KBM-7 (cell line): ENCODE results near the gene TTC3.
A peak's percentile ranks its signal among the peaks of the same experiment; 100 is the strongest.
"Not testable (repeated sequence)": the region's sequence is repeated elsewhere in the genome, so short reads cannot be mapped to it uniquely, and the experiment has no call there.

Source experiments
- DNase-seq: peaks from one replicate; pipeline ENCODE4 v3.0.0-alpha.2; 2015
- in situ Hi-C: fragments of 300-500 bp; cut with MboI; formaldehyde crosslinking; loops from 2 replicates; pipeline ENCODE4 v1.14.3; 2020; ENCODE audit warnings: low sequenced_read_pairs, low pct_unique_long_range_greater_than_20kb, mixed read lengths

Gene TTC3, protein sequence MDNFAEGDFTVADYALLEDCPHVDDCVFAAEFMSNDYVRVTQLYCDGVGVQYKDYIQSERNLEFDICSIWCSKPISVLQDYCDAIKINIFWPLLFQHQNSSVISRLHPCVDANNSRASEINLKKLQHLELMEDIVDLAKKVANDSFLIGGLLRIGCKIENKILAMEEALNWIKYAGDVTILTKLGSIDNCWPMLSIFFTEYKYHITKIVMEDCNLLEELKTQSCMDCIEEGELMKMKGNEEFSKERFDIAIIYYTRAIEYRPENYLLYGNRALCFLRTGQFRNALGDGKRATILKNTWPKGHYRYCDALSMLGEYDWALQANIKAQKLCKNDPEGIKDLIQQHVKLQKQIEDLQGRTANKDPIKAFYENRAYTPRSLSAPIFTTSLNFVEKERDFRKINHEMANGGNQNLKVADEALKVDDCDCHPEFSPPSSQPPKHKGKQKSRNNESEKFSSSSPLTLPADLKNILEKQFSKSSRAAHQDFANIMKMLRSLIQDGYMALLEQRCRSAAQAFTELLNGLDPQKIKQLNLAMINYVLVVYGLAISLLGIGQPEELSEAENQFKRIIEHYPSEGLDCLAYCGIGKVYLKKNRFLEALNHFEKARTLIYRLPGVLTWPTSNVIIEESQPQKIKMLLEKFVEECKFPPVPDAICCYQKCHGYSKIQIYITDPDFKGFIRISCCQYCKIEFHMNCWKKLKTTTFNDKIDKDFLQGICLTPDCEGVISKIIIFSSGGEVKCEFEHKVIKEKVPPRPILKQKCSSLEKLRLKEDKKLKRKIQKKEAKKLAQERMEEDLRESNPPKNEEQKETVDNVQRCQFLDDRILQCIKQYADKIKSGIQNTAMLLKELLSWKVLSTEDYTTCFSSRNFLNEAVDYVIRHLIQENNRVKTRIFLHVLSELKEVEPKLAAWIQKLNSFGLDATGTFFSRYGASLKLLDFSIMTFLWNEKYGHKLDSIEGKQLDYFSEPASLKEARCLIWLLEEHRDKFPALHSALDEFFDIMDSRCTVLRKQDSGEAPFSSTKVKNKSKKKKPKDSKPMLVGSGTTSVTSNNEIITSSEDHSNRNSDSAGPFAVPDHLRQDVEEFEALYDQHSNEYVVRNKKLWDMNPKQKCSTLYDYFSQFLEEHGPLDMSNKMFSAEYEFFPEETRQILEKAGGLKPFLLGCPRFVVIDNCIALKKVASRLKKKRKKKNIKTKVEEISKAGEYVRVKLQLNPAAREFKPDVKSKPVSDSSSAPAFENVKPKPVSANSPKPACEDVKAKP (N-terminal part only)

GRCh38 chr21:37072988-37073416 is at the start of gene TTC3, which contains the start of gene PIGP:
TSS of gene TTC3 (plus strand) at chr21:37073254. CDS start at chr21:37087258, 14,004 bp downstream.
TSS of gene PIGP (minus strand) at chr21:37073071. CDS start at chr21:37072515, 556 bp downstream.
- peak; percentile 97 for DNase-seq
- in situ Hi-C loops = no loop called here

- in situ Hi-C loops = no loop called here
- no peak for DNase-seq
Measured at GRCh38 chr21:37026499-37026898, 46.6 kb upstream of the TTC3 start.

- in situ Hi-C loops = no loop called here
- DNase-seq = no peak
Measured at GRCh38 chr21:37028570-37028969, 44.5 kb upstream of the TTC3 start.

DNA sequence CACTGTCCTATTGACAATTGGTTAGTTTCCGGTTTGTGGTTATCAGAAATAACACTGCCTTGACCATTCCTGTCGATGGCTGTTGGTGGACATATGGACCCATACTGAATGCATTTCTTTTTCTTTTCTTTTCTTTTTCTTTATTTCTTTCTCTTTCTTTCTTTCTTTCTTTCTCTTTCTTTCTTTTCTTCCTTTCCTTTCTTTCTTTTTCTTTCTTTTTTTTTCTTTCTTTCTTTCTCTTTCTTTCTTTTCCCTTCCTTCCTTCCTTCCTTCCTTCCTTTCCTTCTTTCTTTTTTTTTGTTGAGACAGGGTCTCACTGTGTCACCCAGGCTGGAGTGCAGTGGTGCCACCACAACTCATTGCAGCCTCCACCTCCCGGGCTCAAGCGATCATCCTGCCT is 42.2 kb upstream of the TTC3 start:
- in situ Hi-C loops = no loop called here
- DNase-seq = no peak

GRCh38 chr21:37032293-37032692 is 40.8 kb upstream of the TTC3 start:
- in situ Hi-C loops = no loop called here
- DNase-seq = no peak

DNA sequence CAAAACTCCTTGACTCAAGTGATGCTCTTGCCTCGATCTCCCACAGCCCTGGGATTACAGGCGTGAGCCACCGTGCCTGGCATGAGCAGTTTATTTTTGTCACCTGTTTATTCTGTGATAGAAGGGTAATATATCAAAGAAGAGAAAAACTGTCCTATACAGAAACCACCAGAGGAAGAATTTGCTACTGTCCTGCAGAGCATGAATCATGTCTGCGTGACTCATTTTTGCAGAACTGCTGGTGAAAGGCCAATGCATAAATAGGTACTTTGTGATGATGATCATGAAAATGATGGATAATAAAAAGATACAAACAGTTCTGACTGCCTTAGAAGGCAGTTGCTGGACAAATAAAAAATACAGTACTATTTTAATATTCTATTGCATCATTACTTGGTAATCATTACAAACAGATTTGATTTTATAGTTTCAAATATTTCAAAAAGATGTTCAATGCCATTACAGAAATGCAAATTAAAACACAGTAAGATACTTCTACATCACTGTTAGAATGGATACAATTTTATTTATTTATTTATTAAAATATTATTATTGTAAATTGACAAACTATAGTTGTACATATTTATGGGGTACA is 40.1 kb upstream of the TTC3 start:
- no peak for DNase-seq
- in situ Hi-C loops = no loop called here

- DNase-seq, in situ Hi-C loops: not testable (repeated sequence)
Measured at GRCh38 chr21:37034394-37034793, 38.7 kb upstream of the TTC3 start.

DNA sequence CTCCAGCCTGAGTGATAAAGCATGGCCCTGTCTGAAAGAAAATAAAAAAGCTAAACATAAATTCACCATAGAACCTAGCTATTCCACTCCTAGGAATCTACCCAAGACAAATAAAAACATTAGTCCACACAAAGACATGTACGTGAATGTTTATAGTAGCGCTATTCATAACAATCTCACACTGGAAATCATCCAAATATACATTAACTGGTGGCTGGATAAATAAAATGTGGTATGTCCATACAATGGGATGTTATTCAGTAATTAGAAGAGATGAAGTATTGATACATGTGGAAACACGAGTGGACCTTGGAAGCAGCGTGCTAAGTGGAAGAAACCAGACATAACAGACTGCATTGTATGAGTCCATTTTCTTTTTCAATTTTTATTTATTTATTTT is 36.9 kb upstream of the TTC3 start:
- in situ Hi-C loops = no loop called here
- DNase-seq = no peak

GRCh38 chr21:37039411-37040075 is 33.5 kb upstream of the TTC3 start:
- in situ Hi-C loops = no loop called here
- DNase-seq = no peak

- no peak for DNase-seq
- in situ Hi-C loops = no loop called here
Measured at GRCh38 chr21:37040212-37040611, 32.8 kb upstream of the TTC3 start.

DNA sequence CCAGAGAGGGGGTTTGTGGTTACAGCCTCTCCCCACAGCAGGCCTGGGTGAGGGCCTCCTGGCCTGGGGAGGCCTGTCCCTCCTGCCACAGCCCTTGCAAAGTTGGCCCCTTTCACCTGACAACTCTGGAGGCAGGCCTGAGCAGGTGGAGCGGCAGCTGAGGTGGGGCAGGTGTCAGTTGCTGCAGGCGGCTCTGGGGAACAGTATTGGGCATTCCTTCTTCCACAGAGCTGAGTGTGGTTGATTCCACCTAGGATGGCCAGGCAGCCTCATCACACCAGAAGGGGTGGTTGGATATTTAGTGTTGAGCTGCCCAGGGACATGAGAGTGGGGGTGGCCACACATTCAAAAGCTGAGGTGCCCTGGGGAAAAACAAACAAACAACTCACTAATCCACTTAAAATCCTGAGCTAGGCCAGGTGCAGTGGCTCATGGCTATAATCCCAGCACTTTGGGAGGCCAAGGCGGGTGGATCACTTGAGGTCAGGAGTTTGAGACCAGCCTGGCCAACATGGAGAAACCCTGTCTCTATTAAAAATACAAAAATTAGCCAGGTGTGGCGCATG is 31.3 kb upstream of the TTC3 start:
- in situ Hi-C loops = no loop called here
- DNase-seq = no peak

- peak; percentile 48 for DNase-seq
- in situ Hi-C loops = no loop called here
Measured at GRCh38 chr21:37043818-37044217, 29.2 kb upstream of the TTC3 start.

GRCh38 chr21:37044643-37045042 is 28.4 kb upstream of the TTC3 start:
- in situ Hi-C loops = no loop called here
- DNase-seq = no peak

- DNase-seq = peak; percentile 98
- in situ Hi-C loops = no loop called here
Measured at GRCh38 chr21:37045149-37045548, 27.9 kb upstream of the TTC3 start.

DNA sequence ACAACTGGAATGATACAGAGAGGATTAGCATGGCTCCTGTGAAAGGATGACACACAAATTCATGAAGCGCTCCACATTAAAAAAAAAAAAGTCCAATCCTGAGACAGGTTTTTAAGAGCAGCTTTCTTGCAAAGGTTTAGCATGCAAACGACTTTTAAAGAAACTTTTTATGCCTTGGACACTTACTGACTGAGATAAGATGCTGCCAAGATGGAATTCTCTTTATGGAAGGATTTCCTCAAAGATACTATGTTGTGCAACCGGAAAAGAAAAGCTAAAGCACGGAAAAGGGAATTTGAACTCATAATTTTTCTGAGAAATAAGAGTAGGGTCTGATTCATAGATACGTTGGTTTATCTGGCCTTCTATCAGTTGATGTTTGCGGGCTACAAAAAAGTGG is 27.5 kb upstream of the TTC3 start:
- DNase-seq = no peak
- in situ Hi-C loops = no loop called here

DNA sequence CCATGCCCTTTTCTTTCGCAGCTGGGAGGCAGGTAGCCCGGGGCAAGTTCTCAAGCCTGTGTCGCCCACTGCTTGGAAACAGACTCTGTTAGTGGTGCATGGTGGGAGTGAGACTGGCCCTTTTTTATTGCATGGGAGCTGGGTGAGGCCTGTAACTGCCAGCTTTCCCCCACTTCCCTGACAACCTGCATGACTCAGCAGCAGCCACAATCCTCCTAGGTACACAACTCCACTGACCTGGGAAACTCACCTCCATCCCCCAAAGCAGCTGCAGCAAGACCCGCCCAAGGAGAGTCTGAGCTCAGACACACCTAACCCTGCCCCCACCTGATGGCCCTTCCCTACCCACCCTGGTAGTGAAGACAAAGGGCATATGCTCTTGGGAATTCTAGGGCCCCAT is 26.0 kb upstream of the TTC3 start:
- DNase-seq = peak; percentile 59
- in situ Hi-C loops = no loop called here

- DNase-seq, in situ Hi-C loops: not testable (repeated sequence)
Measured at GRCh38 chr21:37049741-37050140, 23.3 kb upstream of the TTC3 start.

DNA sequence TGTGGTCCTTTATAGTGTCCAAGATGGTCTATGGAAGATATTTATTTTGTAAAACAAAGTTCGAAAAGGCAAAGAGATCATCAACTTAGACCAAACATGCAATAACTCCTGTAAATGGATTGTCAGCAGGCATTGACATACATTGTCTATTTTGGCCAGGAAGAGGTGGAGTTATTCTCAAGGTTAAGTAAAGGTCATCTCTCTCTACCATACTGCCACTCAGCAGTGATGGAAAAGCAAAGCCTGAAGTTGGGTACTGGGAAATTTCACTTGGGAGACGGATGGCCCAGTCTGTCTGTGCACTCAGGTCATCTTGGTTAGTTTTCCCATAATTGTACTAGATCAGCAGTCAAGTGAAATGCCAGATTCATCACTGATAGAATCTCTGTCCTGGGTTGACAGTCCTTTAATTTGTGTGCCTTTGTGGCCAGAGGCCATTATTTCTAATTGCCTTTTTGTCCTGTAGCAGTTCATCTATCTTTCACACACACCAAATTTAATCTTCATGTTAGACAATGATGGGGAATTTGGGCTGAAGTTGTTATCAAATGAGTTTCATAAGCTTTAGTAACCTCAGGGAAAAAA is 17.7 kb upstream of the TTC3 start:
- in situ Hi-C loops = no loop called here
- DNase-seq = no peak
